Lower leg skin (tissue), 4 donors: ENCODE measurements around the gene AGXT. TPM values are rescaled to one million over a fixed set of nuclear protein-coding genes. Genes with fewer than 3 reads are reported as not detected.
A peak's percentile ranks its signal among the peaks of the same experiment; 100 is the strongest.

Experiments used
- DNase-seq, 2 donors: peaks; one replicate each; pipeline ENCODE4 v3.0.0-alpha.2; 2019; ENCODE audit warnings: low spot score in 2 of 2
- H3K4me3 ChIP-seq: fragments of 200-600 bp; sonication (generic); 2 replicates; pipeline ENCODE4 v1.5.1; 2017; ENCODE audit warnings: mild to moderate bottlenecking, low read depth; ENCODE audit not compliant: poor library complexity, severe bottlenecking
- CTCF ChIP-seq, 3 donors: fragments of 450-650 bp; IDR thresholded peaks; one replicate each; pipeline ENCODE4 v1.5.1; 2016; ENCODE audit warnings: antibody characterized with exemption in 3 of 3, mild to moderate bottlenecking in 3 of 3, moderate library complexity in 2 of 3
- POLR2A ChIP-seq, 2 donors: fragments of 450-650 bp; IDR thresholded peaks; one replicate each; pipeline ENCODE4 v1.6.1; 2016 to 2017; ENCODE audit warnings: antibody characterized with exemption in 2 of 2, mild to moderate bottlenecking in 1 of 2, moderate library complexity in 1 of 2
- WGBS, 2 donors: methylation state at CpG; one replicate each; pipeline ENCODE4 v1.1.5; 2018; 5-methylcytosine and 5-hydroxymethylcytosine counted together
- intact Hi-C: fragments of 100-400 bp; cut with DNase I; formaldehyde crosslinking; loops from one replicate; pipeline ENCODE4 v1.15.0; 2023; ENCODE audit warnings: low total_unique reads
- total RNA-seq, 4 donors: library from RNA; depleted of rRNA; stranded (reverse); fragments of >200 nt; gene quantifications; one replicate each; pipeline ENCODE4 v1.1.0, GENCODE V29; 2016

The AGXT gene
- total RNA-seq, 4 donors from 2014 or later, result not detected

- TF ChIP-seq CTCF (IDR thresholded peaks at IDR 0.05), result no peak
- no peak for TF ChIP-seq POLR2A (IDR thresholded peaks at IDR 0.05)
- H3K4me3 ChIP-seq, result no peak overlapping the region
- intact Hi-C loops, result loop anchor here (10.0 kb wide), 1 partner anchor 318 kb away; no protein-coding TSS in a partner anchor
- 58% methylated on average over 13 of the region's 13 CpGs for WGBS, 2 donors
- DNase-seq, result no peak
Observed at GRCh38 chr2:240832921-240833494, 35.6 kb upstream of the AGXT start.

DNA sequence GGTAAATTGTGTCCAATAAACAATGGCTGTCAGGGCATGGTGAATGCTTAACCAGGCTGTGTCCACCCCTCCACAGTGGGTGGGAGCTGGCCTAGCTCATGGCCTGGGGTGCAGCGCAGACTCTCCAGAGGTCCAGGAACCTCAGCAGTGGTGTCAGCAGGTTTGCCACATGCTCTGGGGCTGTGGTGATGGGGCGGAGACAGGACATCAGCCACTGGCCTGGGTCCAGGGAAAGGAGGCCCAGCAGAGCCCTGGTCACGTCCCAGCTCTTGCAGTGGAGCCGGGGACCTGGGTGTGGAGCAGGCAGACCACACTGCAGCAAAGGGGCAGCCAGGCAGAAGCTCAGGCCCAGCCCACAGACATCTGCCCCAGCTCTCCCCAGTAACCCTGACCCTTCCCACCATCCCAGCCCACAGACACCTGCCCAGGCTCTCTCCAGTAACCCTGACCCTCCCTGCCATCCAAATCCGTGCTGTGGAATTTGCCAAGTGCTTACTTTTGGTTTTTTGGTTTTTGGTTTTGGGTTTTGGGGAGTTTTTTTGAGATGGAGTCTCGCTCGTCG, 34.8 kb upstream of the AGXT start:
- TF ChIP-seq CTCF (IDR thresholded peaks at IDR 0.05) (no peak), POLR2A (IDR thresholded peaks at IDR 0.05) (no peak)
- DNase-seq, result no peak
- intact Hi-C loops, result loop anchor here (10.0 kb wide), 1 partner anchor 319 kb away; no protein-coding TSS in a partner anchor
- 64 to 76% methylated on average over 8 of the region's 8 CpGs for WGBS, 2 donors
- no peak overlapping the region for H3K4me3 ChIP-seq

- intact Hi-C loops, result loop anchor here (10.0 kb wide), 1 partner anchor 320 kb away; no protein-coding TSS in a partner anchor
- DNase-seq, result no peak
- no peak for TF ChIP-seq CTCF (IDR thresholded peaks at IDR 0.05)
- no peak for TF ChIP-seq POLR2A (IDR thresholded peaks at IDR 0.05)
- 73 to 77% methylated on average over 6 of the region's 6 CpGs for WGBS, 2 donors
- H3K4me3 ChIP-seq, result no peak overlapping the region
Observed at GRCh38 chr2:240834377-240834975, 34.1 kb upstream of the AGXT start.

DNA sequence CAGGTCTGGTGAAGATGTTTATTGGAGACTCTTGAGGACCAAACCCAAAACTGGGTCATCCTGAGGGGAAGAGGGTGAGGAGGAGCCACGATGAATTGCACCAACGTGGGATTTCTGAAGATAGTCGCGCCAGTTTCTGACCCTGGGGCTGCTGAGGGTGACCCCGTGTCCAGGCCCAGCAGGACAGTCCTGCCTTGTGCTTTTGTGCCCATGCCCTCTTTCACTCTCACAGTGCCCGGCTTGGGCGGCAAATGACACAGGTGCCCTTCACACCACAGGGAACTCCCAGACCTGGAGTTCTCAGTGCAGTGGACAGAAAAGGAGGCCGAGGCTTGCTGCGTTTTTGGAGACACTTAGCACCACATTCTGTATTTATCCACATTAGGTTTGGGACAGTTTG, 33.1 kb upstream of the AGXT start:
- intact Hi-C loops, result loop anchor here (10.0 kb wide), 1 partner anchor 321 kb away; no protein-coding TSS in a partner anchor
- WGBS, 2 donors, result 68 to 87% methylated on average over 8 to 9 of the region's 9 CpGs
- DNase-seq, result no peak
- TF ChIP-seq CTCF (IDR thresholded peaks at IDR 0.05) (no peak), POLR2A (IDR thresholded peaks at IDR 0.05) (no peak)
- no peak overlapping the region for H3K4me3 ChIP-seq

DNA sequence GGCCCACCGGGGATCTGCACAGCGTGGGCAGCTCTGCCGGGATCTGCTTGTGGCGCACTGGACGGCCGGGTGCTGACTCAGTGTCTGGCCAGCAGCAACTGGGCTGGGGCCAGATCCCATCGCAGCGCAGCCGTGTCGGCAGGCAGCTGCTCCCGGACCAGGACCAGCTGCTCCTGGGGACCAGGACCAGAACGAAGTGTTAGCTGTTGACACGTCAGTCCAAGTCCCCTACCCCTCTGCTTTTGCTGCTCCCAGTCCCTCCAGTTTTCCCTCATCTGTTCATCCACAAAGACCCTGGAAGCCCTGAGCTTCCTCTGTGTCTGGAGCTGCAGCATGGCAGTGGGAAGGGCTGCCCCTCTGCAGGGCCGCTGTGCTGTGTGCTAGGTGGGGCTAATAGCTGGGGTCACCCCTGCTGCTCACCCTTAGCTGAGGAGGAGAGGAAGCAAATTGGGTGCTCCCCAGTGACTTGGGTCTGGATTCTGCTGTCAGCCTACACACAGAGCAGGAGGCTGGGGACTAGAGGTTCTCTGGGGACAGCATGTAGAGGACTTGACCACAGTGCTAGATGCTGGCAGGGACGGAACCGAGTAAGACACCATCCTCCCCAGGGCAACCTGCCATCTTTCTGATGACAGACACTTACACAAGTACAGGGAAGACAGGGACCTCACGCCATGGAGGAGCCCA, 31.7 kb upstream of the AGXT start:
- DNase-seq, result peak in 1 of 2 donors; percentile 84
- TF ChIP-seq POLR2A (IDR thresholded peaks at IDR 0.05) (no peak), CTCF (IDR thresholded peaks at IDR 0.05) (no peak)
- WGBS, 2 donors, result 58 to 65% methylated on average over 11 to 17 of the region's 17 CpGs
- intact Hi-C loops, result loop anchor here (10.0 kb wide), 1 partner anchor 322 kb away; no protein-coding TSS in a partner anchor
- no peak overlapping the region for H3K4me3 ChIP-seq
